Fibroblast of mammary gland (primary cell): Measurements from ENCODE around the gene IGIP.
A peak's percentile ranks its signal among the peaks of the same experiment; 100 is the strongest.

Experiments
- DNase-seq: peaks from one replicate; pipeline ENCODE4 v3.0.0-alpha.2; 2010; ENCODE audit warnings: low read depth
- H3K4me3 ChIP-seq: 2 replicates; pipeline ENCODE4 v1.5.1; 2011; ENCODE audit warnings: low read depth, mild to moderate bottlenecking, low read length, moderate library complexity; ENCODE audit not compliant: control insufficient read depth
- TF ChIP-seq, protein P1 (sequence below): conservative IDR thresholded peaks from 2 replicates; pipeline ENCODE4 v1.5.1; 2011; ENCODE audit warnings: low read depth, low read length, inconsistent platforms; ENCODE audit not compliant: control insufficient read depth, insufficient read depth

IGIP gene

DNA sequence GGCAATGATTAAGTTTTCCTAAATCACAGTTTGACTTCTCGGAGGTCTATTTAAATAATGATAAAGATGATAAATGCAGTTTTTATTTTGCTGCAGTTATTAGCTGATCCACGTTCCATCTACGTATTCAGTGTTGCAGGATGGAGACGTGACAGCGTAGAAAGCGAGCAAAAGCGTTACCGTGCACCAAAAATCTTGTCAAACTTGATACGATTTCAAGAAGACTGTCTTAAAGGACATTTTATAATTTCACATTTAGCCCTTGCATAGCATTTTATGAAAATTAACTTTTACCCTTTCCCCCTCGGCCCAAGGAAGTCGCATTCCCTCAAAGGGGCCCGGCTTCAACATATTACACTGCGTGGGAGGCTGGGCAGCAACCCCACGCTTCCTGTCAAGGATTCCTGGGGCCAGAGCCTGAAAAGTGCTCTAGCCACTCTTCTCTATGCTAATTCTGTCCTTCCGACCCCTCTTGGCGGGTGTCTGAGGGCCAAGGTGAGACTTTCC, 18.9 kb upstream of the IGIP start:
- peak overlapping the region; percentile 91 for H3K4me3 ChIP-seq
- no peak for DNase-seq
- TF ChIP-seq, protein P1, sequence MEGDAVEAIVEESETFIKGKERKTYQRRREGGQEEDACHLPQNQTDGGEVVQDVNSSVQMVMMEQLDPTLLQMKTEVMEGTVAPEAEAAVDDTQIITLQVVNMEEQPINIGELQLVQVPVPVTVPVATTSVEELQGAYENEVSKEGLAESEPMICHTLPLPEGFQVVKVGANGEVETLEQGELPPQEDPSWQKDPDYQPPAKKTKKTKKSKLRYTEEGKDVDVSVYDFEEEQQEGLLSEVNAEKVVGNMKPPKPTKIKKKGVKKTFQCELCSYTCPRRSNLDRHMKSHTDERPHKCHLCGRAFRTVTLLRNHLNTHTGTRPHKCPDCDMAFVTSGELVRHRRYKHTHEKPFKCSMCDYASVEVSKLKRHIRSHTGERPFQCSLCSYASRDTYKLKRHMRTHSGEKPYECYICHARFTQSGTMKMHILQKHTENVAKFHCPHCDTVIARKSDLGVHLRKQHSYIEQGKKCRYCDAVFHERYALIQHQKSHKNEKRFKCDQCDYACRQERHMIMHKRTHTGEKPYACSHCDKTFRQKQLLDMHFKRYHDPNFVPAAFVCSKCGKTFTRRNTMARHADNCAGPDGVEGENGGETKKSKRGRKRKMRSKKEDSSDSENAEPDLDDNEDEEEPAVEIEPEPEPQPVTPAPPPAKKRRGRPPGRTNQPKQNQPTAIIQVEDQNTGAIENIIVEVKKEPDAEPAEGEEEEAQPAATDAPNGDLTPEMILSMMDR, result no peak

DNA sequence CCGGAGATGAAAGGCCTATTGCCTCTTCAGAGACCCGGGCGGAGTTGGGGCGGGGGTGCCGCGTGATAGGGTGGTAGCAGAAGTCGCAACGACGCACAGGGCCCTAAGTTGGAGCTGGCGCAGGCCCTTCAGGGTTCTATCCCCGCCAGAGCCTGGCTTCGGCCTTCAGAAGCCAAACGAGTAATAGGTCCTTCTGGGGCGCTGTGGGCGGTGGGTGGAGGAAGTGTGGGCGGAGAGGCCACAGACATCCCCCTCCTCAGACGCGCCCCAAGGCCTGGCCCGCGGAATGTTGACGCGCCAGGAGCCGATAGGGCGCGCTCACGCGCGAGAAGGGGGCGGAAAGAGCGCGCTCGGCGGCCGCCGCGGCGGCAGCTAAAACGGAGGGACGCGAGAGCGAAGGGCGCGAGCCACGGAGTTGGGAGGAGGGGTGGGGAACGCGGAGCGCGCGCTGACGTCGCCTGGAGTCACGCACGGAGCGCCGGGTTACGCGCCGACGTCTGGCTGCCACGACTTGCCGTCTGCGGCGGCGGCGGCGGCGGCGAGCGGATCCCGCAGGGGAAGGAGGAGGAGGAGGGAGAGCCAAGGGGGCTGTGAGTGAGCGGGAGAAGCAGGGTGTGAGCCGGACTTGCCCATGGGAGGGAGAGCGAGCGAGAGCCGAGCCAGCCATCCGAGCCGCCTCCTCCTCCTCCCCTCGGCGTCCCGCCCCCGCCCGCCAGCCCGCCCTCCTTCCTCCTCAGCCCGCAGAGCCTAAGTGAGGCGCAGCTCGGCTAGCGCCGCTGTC, 18.2 kb upstream of the IGIP start:
- TF ChIP-seq, protein P1, result no peak
- DNase-seq, result peak; percentile 92
- H3K4me3 ChIP-seq, result peak overlapping the region; percentile 91

DNA sequence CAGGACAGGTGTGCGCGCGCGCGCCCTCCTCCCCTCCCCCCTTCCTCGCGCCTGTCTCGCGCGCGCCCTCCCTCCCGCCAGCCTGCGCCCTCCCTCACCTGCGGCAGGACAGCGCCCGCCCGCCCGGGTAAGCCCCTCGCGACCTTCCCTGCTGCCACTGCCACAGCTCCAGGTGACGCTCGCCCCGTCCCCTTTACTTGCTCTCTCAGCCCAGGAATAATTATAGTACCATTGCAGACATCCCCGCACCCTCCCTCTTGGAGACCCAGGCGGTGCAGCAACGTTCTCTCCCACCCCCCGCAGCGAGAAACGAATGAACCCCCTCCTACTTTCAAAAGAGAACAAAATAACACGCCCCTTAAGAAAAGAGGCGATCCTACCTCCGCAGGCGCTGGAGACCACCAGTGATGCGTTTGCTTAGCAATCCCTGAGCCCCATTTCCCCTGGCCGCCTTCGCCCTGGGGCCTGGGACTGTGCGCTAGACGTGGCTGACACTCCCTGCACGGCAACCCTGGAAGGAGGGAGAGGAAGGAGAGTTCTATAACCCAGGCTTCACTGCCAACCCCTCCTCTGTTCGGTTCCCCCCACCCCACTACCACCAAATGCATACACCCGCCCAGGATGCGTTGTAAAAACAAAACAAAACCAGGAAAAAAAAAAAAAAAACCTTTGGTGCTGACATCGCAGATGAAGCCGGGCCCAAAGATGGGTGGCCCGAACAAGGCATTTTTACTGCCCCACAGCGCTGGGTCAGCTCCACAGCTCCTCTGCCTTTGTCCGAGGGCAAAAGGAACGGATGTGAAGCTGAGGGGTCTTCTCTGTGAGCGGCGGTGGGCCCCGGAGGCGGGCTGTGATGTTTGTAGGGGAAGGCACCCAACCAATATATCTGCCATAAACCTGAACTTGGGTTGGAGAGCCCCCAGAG, 17.4 kb upstream of the IGIP start:
- H3K4me3 ChIP-seq, result peak overlapping the region; percentile 91
- no peak for DNase-seq
- TF ChIP-seq, protein P1, result no peak

DNA sequence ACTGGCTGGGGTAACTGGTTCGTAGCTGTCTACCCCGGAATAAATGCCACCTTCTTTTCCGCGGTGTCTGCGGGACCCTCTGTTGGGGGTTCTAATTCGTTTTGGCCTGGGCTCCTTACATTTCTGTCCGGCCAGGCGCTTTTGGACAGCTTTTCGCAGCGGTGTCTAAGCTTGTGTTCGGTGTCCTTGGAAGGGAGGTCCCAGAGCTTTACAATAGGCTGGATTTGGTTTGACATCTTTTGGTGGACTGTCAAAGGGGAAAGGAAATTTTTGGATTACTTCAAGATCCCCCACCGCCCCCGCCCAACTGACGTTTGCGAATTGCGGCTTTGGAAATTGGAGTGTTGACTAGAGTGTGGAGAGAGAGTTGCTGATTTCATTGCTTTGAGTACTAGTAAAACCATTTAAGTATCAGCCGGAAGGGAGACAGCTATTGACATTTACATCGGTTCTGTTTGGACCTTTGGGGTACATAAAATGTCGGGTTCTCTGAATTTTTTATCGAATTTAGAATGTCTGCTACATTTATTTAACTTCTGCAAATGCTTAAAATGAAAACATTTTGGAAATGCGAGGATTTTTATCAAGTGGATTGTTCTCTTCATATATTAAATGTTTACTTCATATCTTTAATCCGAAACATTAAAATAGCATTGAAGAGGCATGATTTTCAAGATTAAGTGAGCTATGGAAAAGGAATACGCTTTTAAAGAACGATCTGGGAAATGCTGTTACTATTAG, 16.5 kb upstream of the IGIP start:
- H3K4me3 ChIP-seq, result peak overlapping the region; percentile 91
- TF ChIP-seq, protein P1, result no peak
- DNase-seq, result peak; percentile 62

DNA sequence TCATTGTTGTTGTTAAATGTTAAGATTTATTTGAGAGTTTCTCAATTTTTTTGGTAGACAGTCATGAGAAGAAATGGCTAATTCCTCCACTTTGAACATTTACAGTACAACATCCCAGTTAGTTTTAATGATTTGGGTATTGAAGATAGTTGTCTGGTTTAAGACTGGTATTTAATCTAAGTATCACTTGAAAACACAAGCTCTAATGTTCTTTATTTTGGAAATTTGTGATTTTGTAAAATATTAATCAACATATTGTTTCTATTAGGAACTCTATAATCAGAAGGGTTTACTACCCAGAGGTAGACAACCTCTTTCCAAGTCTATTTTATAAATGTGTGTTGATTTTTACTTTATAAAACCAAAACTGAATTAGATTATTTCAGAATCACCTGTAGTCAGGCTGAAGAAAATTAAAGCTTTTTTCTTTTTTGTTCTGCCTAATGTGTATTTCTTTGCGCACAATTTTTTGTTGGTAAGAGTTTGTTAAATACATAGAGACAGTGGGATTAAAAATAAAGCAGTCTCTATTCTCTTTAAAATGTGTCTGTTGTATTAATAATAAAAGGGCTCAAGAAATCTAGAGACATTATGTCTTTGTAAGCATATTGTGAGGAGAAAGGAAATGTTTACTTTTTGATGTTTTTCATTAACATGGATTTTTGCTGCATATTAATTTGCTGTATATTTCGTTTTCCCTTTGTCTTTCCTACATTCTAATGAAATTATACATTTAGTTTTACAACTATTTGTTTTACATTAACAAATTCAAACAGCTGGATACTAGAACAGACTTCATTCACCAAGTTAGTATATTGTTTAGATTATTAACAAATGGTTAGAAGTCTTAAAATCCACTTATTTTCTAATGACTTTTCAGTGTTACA, 15.7 kb upstream of the IGIP start:
- peak overlapping the region; percentile 91 for H3K4me3 ChIP-seq
- DNase-seq, result no peak
- TF ChIP-seq, protein P1, result no peak
